ENCODE results near the gene FNDC3A. TPM values are rescaled to one million over a fixed set of nuclear protein-coding genes. Genes with fewer than 3 reads are reported as not detected.
"Not testable (repeated sequence)": the region's sequence is repeated elsewhere in the genome, so short reads cannot be mapped to it uniquely, and the experiment has no call there.

FNDC3A gene
- total RNA-seq, 4 donors from 2014 or later = 37.0 to 39.4 (median 38.6) TPM

GRCh38 chr13:48990900-48991299 is 15.2 kb downstream of the FNDC3A start:
- peaks cover 4 to 8% (median 5%) of the 10 kb centered on the region in 4 donors for H3K4me1 ChIP-seq
- no peak overlapping the region for H3K4me3 ChIP-seq
- WGBS = 95% methylated on average over 1 of the region's 1 CpG
- H3K27me3 ChIP-seq = no peaks in the 10 kb centered on the region
- intact Hi-C loops (cut with DNase I) = no loop called here
- TF ChIP-seq POLR2AphosphoS5 (IDR thresholded peaks at IDR 0.05) = no peak
- no peak for TF ChIP-seq POLR2A (IDR thresholded peaks at IDR 0.05; ENCODE audit: low read depth)
- TF ChIP-seq CTCF (IDR thresholded peaks at IDR 0.05) = no peak
- TF ChIP-seq EP300 (IDR thresholded peaks at IDR 0.05) = no peak
- DNase-seq (ENCODE audit: extremely low spot score) = no peak
- no peak overlapping the region for H3K27ac ChIP-seq (replicated peaks in 1 of 4)
- H3K36me3 ChIP-seq = no peaks in the 10 kb centered on the region
- H3K9me3 ChIP-seq = no peaks in the 10 kb centered on the region

GRCh38 chr13:48993150-48993549 is 17.4 kb downstream of the FNDC3A start:
- TF ChIP-seq EP300 (IDR thresholded peaks at IDR 0.05) = no peak
- no peak for TF ChIP-seq CTCF (IDR thresholded peaks at IDR 0.05)
- no peak for TF ChIP-seq POLR2AphosphoS5 (IDR thresholded peaks at IDR 0.05)
- no peak for TF ChIP-seq POLR2A (IDR thresholded peaks at IDR 0.05; ENCODE audit: low read depth)
- no peak for DNase-seq (ENCODE audit: extremely low spot score)
- no peak overlapping the region for H3K27ac ChIP-seq (replicated peaks in 1 of 4)
- no peaks in the 10 kb centered on the region for H3K36me3 ChIP-seq
- intact Hi-C loops (cut with DNase I) = no loop called here
- H3K9me3 ChIP-seq = no peaks in the 10 kb centered on the region
- peaks cover 4 to 14% (median 5%) of the 10 kb centered on the region in 4 donors for H3K4me1 ChIP-seq
- no peaks in the 10 kb centered on the region for H3K27me3 ChIP-seq
- no peak overlapping the region for H3K4me3 ChIP-seq

- TF ChIP-seq EP300 (IDR thresholded peaks at IDR 0.05) = no peak
- TF ChIP-seq POLR2A (IDR thresholded peaks at IDR 0.05; ENCODE audit: low read depth) = no peak
- TF ChIP-seq POLR2AphosphoS5 (IDR thresholded peaks at IDR 0.05) = no peak
- no peak for TF ChIP-seq CTCF (IDR thresholded peaks at IDR 0.05)
- Histone ChIP-seq H3K36me3 (peaks cover 0 to 4% (median 0%) of the 10 kb centered on the region in 4 donors), H3K27ac (replicated peaks in 1 of 4) (no peak overlapping the region), H3K4me3 (no peak overlapping the region), H3K9me3 (no peaks in the 10 kb centered on the region), H3K4me1 (peaks cover 0 to 7% (median 0%) of the 10 kb centered on the region in 4 donors), H3K27me3 (no peaks in the 10 kb centered on the region)
- DNase-seq (ENCODE audit: extremely low spot score) = no peak
- 97% methylated on average over 2 of the region's 2 CpGs for WGBS
- intact Hi-C loops (cut with DNase I) = no loop called here
These were observed 19.0 kb downstream of the FNDC3A start for GRCh38 chr13:48994706-48995105.

GRCh38 chr13:48998641-48999292 is 23.1 kb downstream of the FNDC3A start:
- TF ChIP-seq POLR2A (IDR thresholded peaks at IDR 0.05; ENCODE audit: low read depth) (no peak), CTCF (IDR thresholded peaks at IDR 0.05) (no peak), POLR2AphosphoS5 (IDR thresholded peaks at IDR 0.05) (no peak), EP300 (IDR thresholded peaks at IDR 0.05) (no peak)
- intact Hi-C loops (cut with DNase I) = no loop called here
- no peak overlapping the region for H3K4me3 ChIP-seq
- no peak for DNase-seq (ENCODE audit: extremely low spot score)
- WGBS = 76% methylated on average over 3 of the region's 5 CpGs
- no peak overlapping the region for H3K27ac ChIP-seq (replicated peaks in 1 of 4)
- peaks cover 0 to 4% (median 0%) of the 10 kb centered on the region in 4 donors for H3K36me3 ChIP-seq
- peaks cover 0 to 13% (median 0%) of the 10 kb centered on the region in 4 donors for H3K4me1 ChIP-seq
- no peaks in the 10 kb centered on the region for H3K27me3 ChIP-seq
- peaks cover 0 to 7% (median 3%) of the 10 kb centered on the region in 4 donors for H3K9me3 ChIP-seq

- Histone ChIP-seq H3K27me3 (no peaks in the 10 kb centered on the region), H3K36me3 (peaks cover 0 to 4% (median 0%) of the 10 kb centered on the region in 4 donors), H3K4me3 (no peak overlapping the region), H3K4me1 (peaks cover 0 to 15% (median 0%) of the 10 kb centered on the region in 4 donors), H3K27ac (replicated peaks in 1 of 4) (no peak overlapping the region), H3K9me3 (peaks cover 0 to 7% (median 3%) of the 10 kb centered on the region in 4 donors)
- TF ChIP-seq CTCF (IDR thresholded peaks at IDR 0.05) = no peak
- no peak for TF ChIP-seq POLR2A (IDR thresholded peaks at IDR 0.05; ENCODE audit: low read depth)
- TF ChIP-seq EP300 (IDR thresholded peaks at IDR 0.05) = no peak
- TF ChIP-seq POLR2AphosphoS5 (IDR thresholded peaks at IDR 0.05) = no peak
- DNase-seq (ENCODE audit: extremely low spot score) = no peak
- intact Hi-C loops (cut with DNase I) = no loop called here
- 96% methylated on average over 1 of the region's 1 CpG for WGBS
These were observed 24.5 kb downstream of the FNDC3A start for GRCh38 chr13:49000247-49000646.

GRCh38 chr13:49018986-49019635 is 43.4 kb downstream of the FNDC3A start:
- 97% methylated on average over 24 of the region's 28 CpGs for WGBS
- DNase-seq (ENCODE audit: extremely low spot score); H3K4me3 ChIP-seq; intact Hi-C loops (cut with DNase I); H3K27me3 ChIP-seq; H3K9me3 ChIP-seq; H3K36me3 ChIP-seq; H3K4me1 ChIP-seq; H3K27ac ChIP-seq (replicated peaks in 1 of 4): not testable (repeated sequence)

All from esophagus muscularis mucosa (tissue), 4 donors.